Measurements from ENCODE around the gene SRSF9.

Gene SRSF9

DNA sequence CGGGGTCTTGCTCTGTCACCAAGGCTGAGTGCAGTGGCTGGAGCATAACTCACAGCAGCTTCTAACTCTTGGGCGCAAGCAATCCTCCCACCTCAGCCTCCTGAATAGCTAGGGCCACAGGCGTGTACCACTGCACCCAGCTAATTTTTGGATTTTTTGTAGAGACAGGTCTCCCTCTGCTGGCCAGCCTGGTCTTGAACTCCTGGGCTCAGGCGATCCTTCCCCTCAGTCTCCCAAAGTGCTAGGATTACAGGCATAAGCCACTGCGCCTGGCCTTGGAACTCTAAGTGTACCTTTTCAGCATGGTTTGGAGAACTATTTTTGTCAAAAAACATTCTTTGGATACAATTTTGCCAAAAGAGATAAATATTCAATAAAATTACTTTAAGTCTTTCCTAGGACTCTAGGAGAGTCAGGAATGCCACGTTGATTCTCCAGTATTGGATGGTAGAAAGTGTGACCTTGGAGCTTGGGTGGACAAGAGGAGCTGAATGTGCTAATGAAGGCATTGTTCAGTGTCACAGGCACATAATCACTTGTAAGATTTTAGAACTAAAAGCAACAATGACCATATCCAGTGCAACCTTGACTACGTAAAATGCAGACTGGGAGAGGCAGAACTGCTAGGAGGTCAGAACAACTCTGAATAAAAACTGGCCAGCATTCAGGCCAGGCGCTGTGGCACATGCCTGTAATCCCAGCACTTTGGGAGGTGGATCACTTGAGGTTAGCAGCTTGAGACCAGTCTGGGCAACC lies 2.8 kb downstream of the SRSF9 start:
- TF ChIP-seq SIN3A (IDR thresholded peaks at IDR 0.05; ENCODE audit: borderline replicate concordance, insufficient read depth, low read length): no peak
- no peak for TF ChIP-seq FOXP2 (optimal IDR thresholded peaks at IDR 0.05; ENCODE audit: borderline replicate concordance, extremely low read depth, extremely low read length, insufficient read depth)
- no peak for TF ChIP-seq TAF1 (IDR thresholded peaks at IDR 0.05; ENCODE audit: borderline replicate concordance, insufficient read depth, low read length)
- no peak for TF ChIP-seq POLR2AphosphoS5 (IDR thresholded peaks at IDR 0.05; ENCODE audit: low read depth, low read length)

GRCh38 chr12:120465756-120466155 lies 3.8 kb downstream of the SRSF9 start:
- TF ChIP-seq FOXP2 (optimal IDR thresholded peaks at IDR 0.05; ENCODE audit: borderline replicate concordance, extremely low read depth, extremely low read length, insufficient read depth) (no peak), POLR2AphosphoS5 (IDR thresholded peaks at IDR 0.05; ENCODE audit: low read depth, low read length) (no peak), SIN3A (IDR thresholded peaks at IDR 0.05; ENCODE audit: borderline replicate concordance, insufficient read depth, low read length) (no peak), TAF1 (IDR thresholded peaks at IDR 0.05; ENCODE audit: borderline replicate concordance, insufficient read depth, low read length) (no peak)
- TF ChIP-seq, protein P1, sequence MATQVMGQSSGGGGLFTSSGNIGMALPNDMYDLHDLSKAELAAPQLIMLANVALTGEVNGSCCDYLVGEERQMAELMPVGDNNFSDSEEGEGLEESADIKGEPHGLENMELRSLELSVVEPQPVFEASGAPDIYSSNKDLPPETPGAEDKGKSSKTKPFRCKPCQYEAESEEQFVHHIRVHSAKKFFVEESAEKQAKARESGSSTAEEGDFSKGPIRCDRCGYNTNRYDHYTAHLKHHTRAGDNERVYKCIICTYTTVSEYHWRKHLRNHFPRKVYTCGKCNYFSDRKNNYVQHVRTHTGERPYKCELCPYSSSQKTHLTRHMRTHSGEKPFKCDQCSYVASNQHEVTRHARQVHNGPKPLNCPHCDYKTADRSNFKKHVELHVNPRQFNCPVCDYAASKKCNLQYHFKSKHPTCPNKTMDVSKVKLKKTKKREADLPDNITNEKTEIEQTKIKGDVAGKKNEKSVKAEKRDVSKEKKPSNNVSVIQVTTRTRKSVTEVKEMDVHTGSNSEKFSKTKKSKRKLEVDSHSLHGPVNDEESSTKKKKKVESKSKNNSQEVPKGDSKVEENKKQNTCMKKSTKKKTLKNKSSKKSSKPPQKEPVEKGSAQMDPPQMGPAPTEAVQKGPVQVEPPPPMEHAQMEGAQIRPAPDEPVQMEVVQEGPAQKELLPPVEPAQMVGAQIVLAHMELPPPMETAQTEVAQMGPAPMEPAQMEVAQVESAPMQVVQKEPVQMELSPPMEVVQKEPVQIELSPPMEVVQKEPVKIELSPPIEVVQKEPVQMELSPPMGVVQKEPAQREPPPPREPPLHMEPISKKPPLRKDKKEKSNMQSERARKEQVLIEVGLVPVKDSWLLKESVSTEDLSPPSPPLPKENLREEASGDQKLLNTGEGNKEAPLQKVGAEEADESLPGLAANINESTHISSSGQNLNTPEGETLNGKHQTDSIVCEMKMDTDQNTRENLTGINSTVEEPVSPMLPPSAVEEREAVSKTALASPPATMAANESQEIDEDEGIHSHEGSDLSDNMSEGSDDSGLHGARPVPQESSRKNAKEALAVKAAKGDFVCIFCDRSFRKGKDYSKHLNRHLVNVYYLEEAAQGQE (IDR thresholded peaks at IDR 0.05; ENCODE audit: insufficient read depth in 1 of 2, low read depth in 2 of 2, low read length in 2 of 2): no peak

DNA sequence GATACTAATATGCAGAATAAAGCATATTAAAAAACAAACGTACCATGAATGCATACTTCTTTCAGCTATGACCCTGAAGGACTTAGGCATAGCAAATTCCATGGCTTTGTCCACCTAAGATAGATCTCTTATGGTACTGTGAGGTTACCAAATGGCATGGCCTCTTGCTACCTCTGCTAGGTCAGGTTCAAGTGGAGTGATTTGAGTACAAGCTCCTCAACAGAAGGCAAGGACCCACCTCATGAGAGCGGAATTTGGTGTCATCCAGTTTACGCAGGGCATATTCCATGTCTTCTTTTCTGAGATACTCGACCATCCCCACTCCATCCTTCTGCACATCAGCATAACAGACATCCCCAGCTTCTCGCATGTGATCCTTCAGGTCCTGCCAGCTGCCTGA lies 5.8 kb downstream of the SRSF9 start:
- TF ChIP-seq POLR2AphosphoS5 (IDR thresholded peaks at IDR 0.05; ENCODE audit: low read depth, low read length) (no peak; the same call in 1 of the 2 replicates), FOXP2 (optimal IDR thresholded peaks at IDR 0.05; ENCODE audit: borderline replicate concordance, extremely low read depth, extremely low read length, insufficient read depth) (no peak), TAF1 (IDR thresholded peaks at IDR 0.05; ENCODE audit: borderline replicate concordance, insufficient read depth, low read length) (no peak), SIN3A (IDR thresholded peaks at IDR 0.05; ENCODE audit: borderline replicate concordance, insufficient read depth, low read length) (no peak)
- TF ChIP-seq, protein P1 (IDR thresholded peaks at IDR 0.05; ENCODE audit: insufficient read depth in 1 of 2, low read depth in 2 of 2, low read length in 2 of 2): no peak

DNA sequence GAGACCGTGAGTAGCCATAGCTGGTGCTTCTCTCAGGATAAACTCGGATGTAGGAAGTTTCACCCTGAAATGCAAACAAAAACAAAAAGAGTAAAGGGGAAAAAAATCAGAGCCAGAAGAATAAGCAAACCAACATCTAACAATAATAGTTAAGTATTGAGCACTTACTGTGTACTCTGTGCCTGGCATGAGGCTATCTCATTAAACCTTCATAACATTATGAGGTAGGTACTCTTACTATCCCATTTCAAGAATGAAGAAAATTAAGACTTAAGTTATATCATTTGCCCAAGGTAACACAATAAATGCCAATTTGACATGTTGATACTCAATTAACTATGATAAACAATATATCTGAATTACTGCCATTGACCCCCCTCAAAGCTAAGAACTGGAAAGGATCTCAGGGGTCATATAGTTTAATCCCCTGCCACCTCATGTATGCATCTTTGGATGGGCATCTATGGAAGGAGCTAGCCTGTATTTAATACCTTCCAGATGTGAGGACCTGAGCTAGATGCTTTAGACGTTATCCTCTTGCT lies 7.4 kb downstream of the SRSF9 start:
- TF ChIP-seq POLR2AphosphoS5 (IDR thresholded peaks at IDR 0.05; ENCODE audit: low read depth, low read length) (peak; percentile 8; the same call in 1 of the 2 replicates), TAF1 (IDR thresholded peaks at IDR 0.05; ENCODE audit: borderline replicate concordance, insufficient read depth, low read length) (no peak)

DNA sequence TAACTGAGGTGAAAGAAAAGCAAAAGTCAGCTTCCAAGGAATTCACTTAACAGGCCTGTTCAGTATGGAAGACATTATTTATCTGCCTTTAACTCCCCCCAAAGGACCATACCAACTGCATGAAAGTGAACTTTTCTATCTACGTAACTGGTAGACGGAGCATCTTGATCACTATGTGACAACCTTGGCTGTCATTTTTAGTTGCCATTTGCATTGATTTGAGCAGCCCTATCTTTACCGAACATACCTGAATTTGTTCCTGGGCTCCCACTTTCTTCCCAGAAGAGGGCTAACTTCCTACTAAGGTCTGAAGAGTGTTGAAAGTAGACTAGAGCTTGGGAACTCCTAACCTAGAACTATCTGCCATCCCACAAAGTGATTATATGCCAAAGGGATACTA lies 9.4 kb downstream of the SRSF9 start:
- TF ChIP-seq POLR2AphosphoS5 (IDR thresholded peaks at IDR 0.05; ENCODE audit: low read depth, low read length) (peak; percentile 52; the same call in 1 of the 2 replicates), SIN3A (IDR thresholded peaks at IDR 0.05; ENCODE audit: borderline replicate concordance, insufficient read depth, low read length) (no peak), TAF1 (IDR thresholded peaks at IDR 0.05; ENCODE audit: borderline replicate concordance, insufficient read depth, low read length) (no peak)

GRCh38 chr12:120457133-120457532 lies 12.4 kb downstream of the SRSF9 start:
- TF ChIP-seq FOXP2 (optimal IDR thresholded peaks at IDR 0.05; ENCODE audit: borderline replicate concordance, extremely low read depth, extremely low read length, insufficient read depth): no peak
- no peak for TF ChIP-seq SIN3A (IDR thresholded peaks at IDR 0.05; ENCODE audit: borderline replicate concordance, insufficient read depth, low read length)
- TF ChIP-seq, protein P1 (IDR thresholded peaks at IDR 0.05; ENCODE audit: insufficient read depth in 1 of 2, low read depth in 2 of 2, low read length in 2 of 2): no peak
- no peak for TF ChIP-seq POLR2AphosphoS5 (IDR thresholded peaks at IDR 0.05; ENCODE audit: low read depth, low read length)
- no peak for TF ChIP-seq TAF1 (IDR thresholded peaks at IDR 0.05; ENCODE audit: borderline replicate concordance, insufficient read depth, low read length)

Data from PFSK-1 (cell line).